ENCODE data around the gene PLAGL1.

Gene PLAGL1

GRCh38 chr6:143965503-143966171 lies 42.4 kb downstream of the PLAGL1 start:
- DNase-seq (ENCODE audit: low read depth) = peak; percentile 38

DNA sequence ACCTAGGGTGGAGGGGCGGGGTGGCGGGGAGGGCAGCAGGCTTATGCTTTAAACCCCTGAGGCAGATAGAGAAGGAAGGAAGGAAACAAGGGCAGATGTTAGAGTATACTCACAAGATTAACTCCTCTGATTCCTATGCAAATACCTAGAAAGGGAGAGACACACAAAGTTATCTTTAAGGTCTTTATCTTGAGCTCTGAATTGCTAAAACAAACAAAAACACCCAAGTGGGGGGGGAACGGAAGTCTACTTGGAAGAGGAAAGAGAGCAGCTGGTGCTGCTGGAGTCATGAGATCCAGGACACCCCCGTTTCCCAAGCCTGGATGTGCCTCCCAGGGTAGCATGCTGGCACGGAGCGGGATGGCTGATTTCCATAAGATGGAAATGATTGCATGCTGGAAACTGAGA lies 43.4 kb downstream of the PLAGL1 start:
- DNase-seq (ENCODE audit: low read depth) = peak; percentile 52

GRCh38 chr6:143963158-143963919 lies 44.7 kb downstream of the PLAGL1 start:
- DNase-seq (ENCODE audit: low read depth) = no peak

DNA sequence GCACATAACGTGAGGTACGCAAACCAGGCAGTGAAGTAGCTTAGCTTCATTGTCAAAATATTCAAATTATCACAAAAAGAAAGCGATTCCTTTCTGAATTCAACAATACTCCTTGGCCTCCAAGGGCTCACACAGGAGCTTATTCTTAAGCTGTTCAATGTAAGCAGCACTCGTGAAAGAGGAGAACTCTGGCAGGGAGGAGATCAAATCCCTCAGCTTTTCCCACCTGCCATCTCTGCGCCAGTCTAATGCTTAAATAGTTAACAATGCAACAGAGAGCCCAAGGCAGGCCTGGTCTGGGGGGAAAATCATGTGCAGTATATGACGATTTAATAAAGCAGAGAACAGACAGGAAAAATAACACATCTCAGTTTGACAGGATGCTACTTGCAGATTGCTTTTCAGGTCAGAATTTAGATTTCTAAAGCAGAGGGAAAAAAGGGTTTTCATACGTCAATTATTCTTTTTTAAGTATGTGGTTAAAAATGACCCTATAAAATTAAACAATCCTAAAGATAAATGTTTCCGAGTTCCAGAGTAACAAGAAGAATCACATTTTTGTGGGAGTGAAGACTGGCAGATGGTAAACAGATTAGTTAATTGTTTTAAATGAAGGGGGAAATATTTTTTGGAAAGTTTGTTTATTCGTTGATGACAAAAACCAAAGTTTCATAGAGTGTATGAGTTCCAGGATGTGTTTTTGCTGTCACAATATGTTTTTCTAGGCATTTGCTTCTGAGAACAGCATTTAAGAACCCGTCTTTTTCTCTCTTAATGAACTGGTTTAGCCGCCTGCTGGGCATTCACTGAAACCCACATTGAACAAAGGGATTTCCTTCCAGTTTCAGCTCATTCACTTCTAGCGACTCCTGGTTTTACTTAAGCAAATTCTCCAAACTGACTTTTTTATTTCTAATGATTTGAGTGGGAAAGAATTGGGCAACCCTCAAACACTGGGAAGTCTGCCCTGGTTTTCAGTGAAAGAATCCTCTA lies 45.9 kb downstream of the PLAGL1 start:
- no peak for DNase-seq (ENCODE audit: low read depth)

DNA sequence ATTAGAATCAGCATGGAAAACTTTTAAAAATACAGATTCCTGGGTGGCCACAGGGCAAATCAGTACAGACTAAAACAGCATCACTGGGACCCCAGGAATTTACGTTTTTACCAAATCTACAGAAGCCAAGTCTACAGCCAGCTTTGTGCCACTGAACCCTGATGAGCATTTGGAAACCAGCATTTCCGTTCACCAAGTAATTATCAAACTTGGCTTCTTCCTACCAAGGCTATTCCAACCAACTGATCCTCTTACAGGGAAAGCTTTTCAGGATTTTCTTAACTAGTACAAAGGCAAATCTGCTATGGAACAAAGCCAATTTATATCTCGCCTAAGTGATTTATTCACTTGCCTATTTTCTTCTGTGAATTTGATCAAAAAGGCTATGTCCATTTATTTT lies 47.0 kb downstream of the PLAGL1 start:
- DNase-seq (ENCODE audit: low read depth) = no peak

DNA sequence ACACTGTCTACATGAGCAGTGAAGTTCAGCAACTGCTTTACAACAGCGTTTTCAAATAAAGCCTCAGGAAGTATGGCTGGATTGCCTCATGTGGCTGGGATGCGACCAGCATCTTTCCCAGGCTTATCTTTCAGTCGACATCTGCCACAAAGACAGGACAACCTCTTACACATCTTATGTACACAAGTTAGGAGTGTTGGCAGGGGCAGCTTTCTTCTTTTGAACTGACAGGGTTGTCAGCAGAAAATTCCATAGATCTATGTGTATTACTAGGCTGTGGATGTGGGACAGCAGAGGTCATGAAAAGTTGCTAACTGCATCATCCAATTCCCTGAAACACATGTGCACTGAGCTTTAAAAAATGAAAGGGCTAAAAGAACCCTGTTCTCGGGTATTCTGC lies 48.1 kb downstream of the PLAGL1 start:
- DNase-seq (ENCODE audit: low read depth) = no peak

- DNase-seq (ENCODE audit: low read depth) = no peak
These were observed 49.1 kb downstream of the PLAGL1 start for GRCh38 chr6:143958839-143959399.

GRCh38 chr6:143957679-143958274 lies 50.3 kb downstream of the PLAGL1 start:
- no peak for DNase-seq (ENCODE audit: low read depth)

DNA sequence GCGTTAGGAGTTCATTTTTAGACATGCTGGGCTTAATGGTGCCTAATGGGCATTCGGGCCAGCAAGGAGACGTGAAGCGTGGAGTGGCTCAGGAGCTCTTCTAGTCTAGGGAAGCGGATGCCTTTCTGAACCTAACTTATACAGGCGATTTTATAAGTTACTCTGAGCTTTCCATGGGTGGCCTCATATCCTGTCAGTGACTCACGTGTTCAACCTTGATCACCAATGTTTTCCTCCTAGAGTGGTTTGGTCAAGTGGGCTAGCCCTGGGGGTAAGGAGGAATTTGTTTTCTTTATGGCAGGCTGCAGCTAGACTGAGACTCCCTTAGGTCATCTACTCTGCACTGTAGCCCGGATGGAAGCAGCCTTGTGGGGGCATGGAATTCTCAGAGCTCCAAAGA lies 52.1 kb downstream of the PLAGL1 start:
- DNase-seq (ENCODE audit: low read depth) = no peak

GRCh38 chr6:143953922-143954321 lies 54.1 kb downstream of the PLAGL1 start:
- DNase-seq (ENCODE audit: low read depth) = no peak

DNA sequence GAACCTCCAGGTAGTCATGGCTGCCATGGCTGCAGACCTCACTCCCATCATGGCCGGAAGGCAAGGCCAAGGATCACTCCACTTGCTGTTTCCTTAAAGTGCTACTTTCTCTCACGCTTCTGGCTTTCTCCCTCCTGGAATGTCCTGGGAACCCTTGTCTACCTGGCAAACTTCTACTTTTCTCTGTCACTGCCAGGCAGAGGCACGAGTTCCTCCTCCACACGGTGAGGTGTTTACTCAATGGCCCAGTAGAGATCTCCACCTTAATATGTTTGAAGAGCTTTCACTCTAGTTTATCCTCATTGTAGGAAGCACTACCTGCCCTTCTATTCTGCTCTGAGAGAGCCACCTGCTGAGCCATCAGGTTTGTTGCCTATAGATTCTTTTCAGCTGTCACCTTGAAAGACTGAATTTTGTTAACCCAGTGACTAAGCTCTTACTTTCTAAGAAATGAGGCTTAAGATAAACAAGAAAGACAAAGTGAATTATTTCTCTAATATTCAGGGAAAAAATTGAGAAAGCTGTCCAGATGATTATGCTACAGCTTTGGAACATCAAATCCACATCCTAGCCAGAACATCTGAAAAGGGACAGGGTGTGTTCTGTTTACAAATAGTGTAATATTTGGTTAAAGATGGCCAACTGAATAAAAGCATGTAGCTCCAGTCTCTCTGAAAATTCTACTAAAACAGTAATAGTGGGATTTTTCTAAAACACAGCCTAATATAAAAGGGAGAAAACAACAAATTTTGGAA lies 54.9 kb downstream of the PLAGL1 start:
- DNase-seq (ENCODE audit: low read depth) = no peak

GRCh38 chr6:143952060-143952778 lies 55.8 kb downstream of the PLAGL1 start:
- no peak for DNase-seq (ENCODE audit: low read depth)

GRCh38 chr6:143950875-143951274 lies 57.2 kb downstream of the PLAGL1 start:
- DNase-seq (ENCODE audit: low read depth) = no peak

DNA sequence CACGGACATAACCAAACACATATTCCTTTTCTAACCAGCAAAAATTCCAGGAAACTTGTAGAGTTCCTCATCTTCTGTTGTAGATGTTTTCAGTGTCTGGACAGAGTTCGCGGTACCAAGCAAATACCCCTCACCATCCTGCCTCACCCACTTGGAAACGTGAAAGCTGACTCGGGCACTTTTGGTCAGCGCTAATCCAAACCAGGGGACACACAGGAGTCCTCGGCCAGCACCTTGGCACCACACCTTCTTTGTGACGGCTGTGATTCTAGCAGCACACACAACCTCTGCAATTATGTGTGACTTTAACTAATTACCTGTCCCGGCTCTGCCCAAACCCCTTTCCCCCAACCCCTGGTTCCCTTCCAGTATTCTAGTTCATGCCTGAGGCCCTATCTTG lies 58.1 kb downstream of the PLAGL1 start:
- DNase-seq (ENCODE audit: low read depth) = no peak

- no peak for DNase-seq (ENCODE audit: low read depth)
These were observed 58.5 kb downstream of the PLAGL1 start for GRCh38 chr6:143949535-143949934.

DNA sequence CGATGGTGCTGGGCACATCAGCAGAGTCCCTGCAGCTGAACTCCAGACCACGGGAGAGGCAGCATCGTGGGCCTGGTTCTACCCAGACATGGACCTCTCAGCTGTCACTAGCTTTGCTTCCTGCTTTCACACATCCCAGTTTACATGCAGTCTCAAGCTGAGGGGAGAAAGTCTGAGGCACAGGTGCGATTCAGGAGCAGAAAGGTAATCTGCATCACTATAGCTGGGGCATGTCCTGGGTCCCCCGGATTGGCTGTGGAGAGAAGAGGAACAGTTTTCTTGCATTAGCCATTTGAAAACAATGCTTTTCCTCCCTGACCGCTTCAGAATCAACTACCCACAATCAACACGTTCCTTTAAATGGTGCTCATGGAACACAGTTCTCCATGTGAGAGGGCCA lies 59.9 kb downstream of the PLAGL1 start:
- no peak for DNase-seq (ENCODE audit: low read depth)

- peak; percentile 44 for DNase-seq (ENCODE audit: low read depth)
These were observed 66.0 kb downstream of the PLAGL1 start for GRCh38 chr6:143941852-143942627.

- DNase-seq (ENCODE audit: low read depth) = peak; percentile 39
These were observed 68.0 kb downstream of the PLAGL1 start for GRCh38 chr6:143940011-143940597.

DNA sequence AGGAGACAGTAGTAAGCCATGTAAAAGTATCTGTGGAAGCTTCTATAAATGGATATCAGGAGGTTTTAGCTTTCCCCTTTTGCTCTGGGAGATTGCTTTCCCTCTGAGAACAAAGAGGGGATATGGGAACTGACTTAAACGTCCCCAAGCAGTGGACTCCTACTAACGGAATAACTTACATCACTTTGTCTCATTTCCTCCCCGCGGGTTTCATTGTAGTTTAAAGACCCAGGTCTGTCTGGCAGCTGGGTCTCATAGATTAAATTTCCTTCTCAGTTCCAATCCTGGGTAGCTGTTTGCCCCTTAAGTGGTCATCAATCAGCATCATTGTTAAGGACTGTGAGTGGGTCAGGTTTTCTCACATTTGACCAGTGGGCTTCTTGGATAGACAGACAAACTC lies 68.7 kb downstream of the PLAGL1 start:
- DNase-seq (ENCODE audit: low read depth) = no peak

Measured in CMK (cell line).